Urothelium cell line (cell line): Measurements from ENCODE around the gene ENPP3.

Source experiments
- DNase-seq: peaks from one replicate; pipeline ENCODE4 v3.0.0; 2011; ENCODE audit warnings: low spot score, mixed read lengths
- FAIRE-seq: peaks from 2 replicates; lab custom pipeline; 2011; peaks lifted over from hg19 to GRCh38; lab: Jason Lieb, UNC

The ENPP3 gene

DNA sequence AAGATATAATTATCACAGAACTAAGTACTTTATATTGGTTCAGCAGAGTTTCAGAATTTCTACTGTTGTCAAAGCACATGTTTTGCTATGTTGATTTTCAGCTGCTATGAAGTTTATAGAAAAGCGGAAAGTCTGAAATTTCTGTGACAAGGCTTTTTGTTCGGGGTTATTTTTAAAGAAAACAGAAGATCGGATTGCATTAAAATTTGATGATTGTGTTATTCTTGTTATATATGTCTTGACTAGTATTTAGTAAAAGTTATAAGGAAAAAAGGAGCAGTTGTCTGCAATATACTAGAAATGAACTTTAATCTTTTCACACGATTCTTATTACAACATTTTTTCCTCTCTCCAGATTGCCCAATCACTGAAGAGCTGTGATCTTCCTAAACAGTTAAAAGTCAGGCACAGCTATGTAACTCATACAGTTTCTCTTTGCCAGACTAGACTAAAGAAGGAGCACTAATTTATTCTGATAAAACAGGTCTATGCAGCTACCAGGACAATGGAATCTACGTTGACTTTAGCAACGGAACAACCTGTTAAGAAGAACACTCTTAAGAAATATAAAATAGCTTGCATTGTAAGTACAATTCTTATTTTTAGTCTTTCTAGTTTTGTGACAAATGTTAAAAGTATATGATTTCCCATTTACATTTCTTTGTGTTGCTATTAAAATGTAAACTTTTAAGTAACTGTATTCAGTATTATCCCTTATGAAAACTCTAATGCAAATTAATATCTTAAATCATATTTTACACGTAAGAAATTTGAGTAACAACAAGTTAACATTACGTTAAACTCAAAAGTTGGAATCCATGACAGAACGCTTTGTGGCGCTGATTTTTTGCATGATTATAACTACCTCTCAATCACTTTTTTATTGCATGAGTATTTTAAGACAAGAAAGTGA lies at the start of gene ENPP3:
Gene ENPP3, plus strand, starts transcription at position 423 of the 913 bp plus-strand sequence. Its CDS starts 83 bp downstream, at position 506.
- DNase-seq (no peak), FAIRE-seq (no peak)

DNA sequence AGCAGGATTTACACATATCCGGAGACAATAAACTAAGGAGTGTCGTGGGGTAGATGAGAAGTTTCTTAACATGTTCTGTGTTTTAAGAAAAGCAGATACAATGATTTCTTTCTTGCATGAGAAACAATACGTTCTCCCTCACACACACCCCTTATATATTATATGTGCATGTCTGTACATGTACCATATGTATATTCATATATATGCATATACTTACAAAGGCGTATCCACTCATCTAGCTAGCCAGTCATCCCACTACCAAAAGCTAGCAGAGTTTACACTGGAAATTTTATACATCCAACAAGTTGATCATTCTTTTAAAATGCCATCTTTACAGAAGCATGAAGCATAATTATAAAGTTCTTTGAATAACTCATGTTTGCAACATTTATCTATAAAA lies 49.2 kb upstream of the ENPP3 start:
- FAIRE-seq (no peak), DNase-seq (no peak)

DNA sequence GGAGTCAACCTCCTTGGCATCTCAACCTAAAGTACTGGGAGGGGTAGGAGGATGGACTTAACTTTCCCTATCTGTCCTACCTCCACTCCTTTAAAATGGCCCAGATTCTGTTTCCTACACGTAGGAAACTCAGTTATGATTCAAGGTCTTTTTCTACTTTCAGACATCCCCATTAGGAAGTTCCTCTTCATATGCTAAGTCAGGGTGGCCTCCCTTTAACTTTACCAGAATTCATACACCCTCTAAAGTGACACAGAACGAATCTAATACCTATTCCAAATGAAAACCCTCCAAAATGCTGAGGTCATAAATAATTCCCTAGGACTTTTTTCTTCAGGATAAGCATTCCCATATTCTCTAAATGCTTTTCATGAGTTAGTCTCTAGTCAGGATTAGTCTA lies 48.5 kb upstream of the ENPP3 start:
- no peak for FAIRE-seq
- DNase-seq: no peak

DNA sequence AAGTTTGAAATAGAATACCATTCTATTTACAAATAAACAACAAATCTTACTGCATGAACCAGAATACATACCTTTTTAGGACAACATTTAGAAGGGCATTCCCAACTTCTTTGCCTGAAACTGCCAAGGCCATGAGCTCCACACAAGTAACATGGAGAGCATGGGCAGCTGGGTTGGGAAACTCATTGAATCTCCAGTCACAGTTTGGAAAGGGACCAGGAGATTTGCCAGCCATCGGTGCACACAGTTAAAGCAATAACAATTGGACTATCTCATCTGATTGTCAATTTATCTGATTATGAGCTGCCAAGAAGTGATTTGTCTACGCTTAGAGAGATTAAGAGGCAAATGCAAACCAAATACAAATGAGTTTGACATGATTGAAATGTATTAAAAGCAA lies 44.2 kb upstream of the ENPP3 start:
- FAIRE-seq (no peak), DNase-seq (no peak)

DNA sequence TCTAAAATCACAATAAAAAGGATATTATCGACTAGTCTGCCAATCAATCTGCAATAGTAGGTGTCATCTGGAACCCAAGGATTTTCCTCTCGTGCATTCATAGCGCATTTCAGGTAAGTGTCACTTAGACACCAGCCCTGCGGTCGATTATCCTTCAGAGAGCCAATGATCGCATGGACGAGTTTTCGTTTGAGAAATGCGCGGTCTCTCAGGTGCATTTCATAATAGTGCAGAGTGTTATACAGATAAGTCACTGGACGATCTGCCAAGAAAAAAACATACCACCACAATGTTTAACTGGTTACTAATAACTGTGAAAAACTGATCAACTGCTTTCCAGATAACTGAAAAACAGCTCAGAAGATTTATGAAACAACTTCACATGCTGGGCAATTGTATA lies 43.0 kb upstream of the ENPP3 start:
- no peak for FAIRE-seq
- DNase-seq: no peak

DNA sequence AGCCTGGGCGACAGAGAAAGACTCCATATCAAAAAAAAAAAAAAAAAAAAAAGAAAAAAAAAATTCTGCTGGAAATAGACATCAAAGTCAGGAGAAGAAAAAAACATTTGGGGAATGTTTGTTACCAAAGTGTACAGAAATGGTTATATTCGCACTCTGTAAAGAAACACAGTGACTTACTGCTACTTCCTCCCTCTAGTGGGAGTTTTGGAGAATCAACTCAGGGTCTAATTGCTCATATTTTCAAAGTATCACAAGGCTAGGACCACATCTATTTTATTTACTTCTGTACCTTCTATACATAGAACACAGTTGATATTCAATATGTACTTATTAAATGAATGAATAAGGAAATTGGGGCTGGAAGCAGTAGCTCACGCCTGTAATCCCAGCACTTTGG lies 39.7 kb upstream of the ENPP3 start:
- no peak for FAIRE-seq
- DNase-seq: peak; percentile 4

DNA sequence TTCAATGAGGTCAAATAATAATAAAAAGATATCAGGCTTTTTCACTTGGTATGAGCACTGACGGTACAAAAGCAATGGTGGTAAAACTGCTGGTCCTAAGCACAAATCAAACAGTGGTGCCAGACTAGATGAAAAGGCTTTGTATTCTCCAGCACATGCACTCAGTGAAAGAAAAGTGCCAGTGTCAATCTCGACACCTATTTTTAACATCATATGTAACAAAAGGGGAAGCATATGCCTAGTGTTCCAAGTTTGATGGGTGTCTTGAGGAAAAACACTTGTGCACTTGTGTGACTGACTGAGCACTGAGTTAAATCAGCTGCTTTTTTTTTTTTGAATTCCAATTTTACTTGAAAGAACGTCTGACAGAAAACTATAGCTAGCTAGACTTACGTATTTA lies 36.4 kb upstream of the ENPP3 start:
- no peak for FAIRE-seq
- no peak for DNase-seq

DNA sequence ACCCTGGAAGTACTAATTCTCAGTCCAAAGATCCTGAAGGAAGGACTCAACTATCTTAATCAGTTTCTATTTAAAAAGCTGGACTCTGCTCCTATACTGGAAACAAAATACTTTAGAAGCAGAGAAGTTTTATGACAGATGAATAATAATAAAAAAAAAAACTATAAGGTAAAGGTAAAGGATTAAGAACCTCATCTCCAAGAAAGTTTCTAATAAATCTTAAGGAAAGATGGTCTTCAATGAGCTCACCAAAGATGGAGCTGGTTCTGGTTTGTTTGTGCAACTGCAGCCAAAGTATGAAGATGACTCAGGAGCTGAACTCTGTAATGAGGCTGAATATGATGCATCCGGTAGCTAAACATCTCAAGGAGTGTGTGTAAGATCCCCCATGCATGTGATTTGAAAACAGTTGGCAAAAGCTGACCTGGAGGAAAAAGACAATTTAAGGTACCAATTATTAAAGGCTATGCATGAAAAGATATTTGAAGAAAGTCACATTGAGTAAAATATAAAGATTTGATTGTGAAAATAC lies 34.3 kb upstream of the ENPP3 start:
- DNase-seq (no peak), FAIRE-seq (no peak)

DNA sequence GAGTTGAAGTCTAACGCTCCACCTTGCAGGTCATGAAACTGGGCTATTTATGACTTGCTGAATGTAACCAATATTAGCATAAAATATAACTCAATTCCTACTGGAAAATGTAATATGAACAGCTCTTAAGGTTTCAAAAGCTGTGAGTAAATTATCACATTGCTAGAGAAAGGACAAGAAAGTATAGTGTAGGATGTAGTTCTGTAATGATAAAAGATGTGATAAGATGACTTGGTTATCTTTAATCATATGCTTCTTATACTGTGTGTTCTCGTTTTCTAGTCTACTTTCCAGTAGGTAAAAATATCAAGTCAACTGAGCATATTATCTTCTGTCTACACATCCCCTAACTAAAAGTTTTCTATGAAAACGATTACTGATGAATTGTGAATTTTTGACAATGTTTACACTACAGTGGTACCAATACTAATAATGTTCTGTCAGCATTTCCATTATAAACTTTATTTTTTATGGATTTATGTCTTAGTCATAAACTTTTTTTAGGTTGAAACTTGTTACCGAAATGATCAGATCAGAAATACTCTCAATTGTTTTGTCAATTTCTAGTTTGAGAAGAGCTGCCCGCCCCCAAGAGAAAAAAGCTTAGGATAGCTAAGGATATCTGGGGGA lies 23.7 kb upstream of the ENPP3 start:
- FAIRE-seq (no peak), DNase-seq (no peak)

DNA sequence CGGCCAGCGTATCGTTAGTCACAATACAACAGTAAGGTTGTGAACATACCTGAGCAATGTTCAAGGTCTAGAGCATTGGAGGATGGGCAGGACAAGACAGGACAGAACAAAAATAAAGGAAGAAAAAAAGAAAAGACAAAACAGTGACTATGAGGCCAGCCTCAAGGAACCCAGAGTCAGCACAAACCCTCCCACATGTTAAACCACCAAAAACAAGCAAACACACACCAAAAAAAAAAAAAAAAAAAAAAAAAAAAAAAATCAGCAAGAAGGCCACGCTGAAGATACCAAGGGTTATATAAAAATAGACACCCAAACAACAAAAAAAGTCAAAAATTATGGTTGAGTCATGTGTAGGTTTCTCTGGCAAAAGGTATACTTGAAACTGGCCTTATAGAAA lies 21.8 kb upstream of the ENPP3 start:
- no peak for FAIRE-seq
- DNase-seq: no peak

DNA sequence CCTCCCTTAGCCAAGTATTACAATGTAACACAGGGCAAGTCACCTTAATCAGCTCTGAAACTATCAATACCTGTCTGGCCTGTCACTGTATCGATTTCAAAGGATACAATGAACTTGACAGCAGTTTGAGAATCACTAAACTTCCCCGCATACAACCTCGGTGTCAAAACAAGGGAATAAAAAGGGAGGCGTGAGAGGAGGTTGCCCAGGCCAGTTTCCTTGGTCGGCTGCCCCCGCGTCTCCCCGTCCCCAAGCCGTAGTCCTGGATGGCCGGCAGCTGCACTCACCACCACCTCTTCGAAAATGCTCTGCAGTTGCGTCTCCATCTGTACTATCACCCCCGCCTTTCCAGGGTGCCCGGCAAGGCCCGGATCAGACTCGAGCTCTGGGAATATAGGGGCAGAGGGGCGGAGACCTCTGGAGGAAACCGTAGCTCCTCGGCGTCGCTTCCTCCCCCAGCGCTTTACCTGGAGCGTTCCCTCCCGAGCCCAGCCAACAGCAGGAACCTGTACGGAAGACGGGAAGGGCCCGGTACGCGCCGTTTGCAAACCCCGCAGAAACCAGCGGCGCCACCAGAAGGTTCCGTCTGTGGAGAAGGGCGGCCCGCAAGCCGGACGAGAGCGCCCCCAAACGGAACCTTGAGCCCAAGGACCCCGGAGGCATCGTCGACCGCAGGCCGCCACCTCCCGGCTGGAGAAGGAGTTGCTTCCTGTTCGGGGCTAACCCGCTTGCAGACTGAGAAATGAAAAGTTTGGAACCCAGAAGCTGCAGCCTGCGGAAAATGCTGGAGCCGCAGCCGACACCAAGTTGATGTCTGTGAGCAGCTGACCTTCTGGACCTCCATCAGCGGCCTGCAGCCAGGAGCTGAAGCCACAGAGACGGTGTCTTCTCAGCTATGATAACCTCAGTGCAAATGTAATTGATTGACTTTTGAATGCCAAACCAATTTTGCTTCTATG lies 9.1 kb upstream of the ENPP3 start, which contains the start of gene MED23:
Gene MED23, minus strand, starts transcription at position 519 of the 959 bp plus-strand sequence. Its CDS starts 193 bp downstream, at position 326.
- peak; percentile 92 for DNase-seq
- no peak for FAIRE-seq

DNA sequence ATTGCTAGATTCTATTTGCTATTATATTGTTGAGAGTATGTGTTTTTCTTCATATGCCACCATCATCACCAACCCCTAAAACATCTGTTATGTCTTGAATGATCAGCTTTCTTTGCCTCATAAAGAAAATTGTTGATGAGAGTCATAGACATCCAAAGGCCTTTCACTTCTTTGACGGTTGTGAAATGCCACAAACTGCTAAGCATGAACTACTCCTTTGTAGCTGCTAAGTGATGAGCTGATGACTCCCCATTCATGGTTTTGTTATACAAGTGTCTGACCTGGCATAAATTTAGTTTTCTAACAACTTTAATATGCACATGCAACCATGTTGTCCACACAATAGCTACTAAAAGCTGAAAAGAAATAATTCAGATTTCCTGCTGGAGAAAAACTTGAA lies 8.4 kb upstream of the ENPP3 start:
- no peak for DNase-seq
- no peak for FAIRE-seq

DNA sequence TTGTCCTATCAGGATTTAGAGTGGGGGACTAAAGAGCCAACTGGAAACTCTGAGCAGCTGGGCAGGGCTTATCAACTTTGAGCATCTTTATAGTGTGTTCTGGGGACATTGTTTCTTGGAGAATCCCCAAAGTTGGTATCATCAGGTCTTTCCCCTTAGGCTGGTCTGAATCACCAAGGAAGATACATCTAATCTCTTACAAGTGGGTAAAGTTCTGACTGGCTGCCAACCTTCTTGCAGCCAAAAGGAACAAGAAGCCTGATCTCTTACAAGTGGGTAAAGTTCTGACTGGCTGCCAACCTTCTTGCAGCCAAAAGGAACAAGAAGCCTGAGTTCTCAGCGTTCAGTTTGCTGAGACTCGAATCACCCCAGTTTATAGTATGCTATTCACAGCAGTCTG lies 7.5 kb upstream of the ENPP3 start:
- FAIRE-seq: no peak
- DNase-seq: no peak

DNA sequence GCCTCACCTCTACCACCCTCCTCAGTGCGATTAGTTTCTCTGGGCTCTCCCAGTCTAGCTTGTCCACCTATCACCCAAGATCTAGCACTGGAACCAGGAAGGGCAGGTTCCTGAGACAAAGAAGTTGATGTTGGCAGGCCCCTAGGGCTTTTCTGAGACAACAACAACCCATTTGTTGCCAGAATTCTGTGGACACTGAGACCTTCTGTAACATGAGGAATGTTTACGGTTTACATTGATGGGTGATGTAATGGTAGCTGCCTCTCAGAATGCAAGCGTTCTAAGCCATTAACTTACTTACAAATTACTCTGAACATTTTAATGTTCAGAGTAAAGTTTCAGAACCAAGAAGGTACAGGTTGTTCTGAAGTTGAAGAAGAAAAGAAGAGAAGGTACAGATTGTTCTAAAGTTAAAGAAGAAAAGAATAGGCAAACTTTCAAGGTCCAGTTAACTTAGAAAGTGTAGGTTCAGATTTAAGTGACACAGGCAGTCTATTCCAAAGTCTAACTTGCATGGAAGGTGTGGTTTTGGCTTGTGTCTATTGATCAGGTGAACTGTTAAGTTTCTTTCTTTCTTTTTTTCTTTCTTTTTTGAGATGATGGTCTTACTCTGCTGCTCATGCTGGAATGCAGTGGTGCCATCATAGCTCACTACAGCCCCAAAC lies 5.3 kb upstream of the ENPP3 start:
- DNase-seq (no peak), FAIRE-seq (no peak)

DNA sequence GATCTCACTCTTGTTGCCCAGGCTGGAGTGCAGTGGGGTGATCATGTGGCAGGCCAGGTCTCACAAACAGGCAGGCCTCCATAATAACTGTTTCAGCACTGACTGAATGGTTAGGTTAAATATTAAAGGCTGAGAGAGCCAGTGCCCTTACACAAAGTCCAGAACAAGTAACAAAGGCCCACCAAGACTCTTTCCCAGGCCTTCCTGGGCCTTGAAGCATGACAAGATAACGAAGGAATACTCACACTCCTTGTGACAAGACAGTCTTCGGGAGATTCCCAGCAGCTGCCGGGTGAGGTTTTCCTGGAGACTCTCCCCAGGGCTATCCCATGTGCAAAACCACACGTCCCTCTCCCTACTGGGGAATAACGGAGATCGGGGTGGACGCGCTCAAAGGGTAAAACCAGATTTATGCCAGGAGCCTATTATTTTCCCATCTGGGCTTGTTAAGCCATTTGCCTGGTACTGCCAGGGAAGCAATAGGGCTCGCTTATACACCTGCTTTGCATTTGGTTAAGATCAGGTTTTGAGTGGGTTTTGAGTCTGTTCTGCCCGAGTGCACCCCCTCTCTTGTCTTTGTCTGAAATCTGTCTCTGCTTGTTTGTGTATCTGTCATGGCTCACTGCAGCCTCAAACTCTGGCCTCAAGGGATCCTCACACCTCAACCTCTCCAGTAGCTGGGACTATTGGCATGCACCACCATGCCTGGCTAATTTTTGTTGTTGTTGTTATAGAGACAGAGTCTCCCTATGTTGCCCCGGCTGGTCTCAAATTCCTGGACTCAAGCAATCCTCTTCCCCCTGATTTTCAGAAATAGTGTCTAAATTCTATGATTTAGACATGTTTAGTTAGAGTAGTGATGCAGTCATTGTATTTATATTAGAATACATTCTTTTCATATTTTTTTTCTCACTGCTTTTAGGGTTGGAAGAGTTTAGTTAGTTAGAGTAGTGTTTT lies 1.4 kb upstream of the ENPP3 start:
- no peak for FAIRE-seq

DNA sequence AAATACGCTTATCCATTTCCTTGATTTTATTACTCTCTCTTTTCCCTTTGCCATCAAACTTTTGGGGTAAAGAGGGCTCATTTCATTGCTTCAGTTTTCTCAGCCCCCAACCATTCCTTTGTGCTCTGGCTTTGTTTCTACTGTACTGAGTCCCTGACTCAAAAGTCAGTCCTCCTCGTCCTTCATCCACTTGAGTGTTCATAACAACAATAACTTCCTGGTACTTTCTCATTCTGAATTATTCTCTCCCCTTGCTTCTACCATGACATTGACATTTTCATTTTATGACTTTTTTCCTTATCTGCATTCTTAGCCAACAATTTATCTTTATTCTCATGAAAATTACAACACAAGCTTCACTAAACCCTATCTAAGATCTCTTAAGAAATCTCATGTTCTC lies 911 bp downstream of the ENPP3 start:
- FAIRE-seq: no peak
- DNase-seq: no peak

More for the DNA sequence above, 1.4 kb upstream of the ENPP3 start:
- DNase-seq: no peak

DNA sequence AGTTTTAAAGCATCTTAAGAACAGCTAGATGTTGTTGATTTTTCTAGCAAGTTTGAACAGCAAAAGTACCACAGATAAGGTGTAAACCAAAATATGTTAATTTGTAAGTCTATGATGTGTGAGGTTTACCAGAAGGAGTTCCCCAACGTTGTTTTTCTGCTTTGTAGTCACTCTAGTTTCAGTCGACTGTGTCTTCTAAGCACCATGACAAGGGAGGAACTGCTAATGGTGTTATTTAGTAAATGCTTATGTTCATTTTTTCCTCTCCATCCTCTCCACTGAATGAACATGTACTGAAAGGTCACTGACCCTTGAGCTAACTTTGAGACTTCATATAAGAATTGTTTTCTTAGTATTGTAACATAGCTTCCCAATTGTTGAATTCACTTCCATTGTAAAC lies 3.0 kb downstream of the ENPP3 start:
- FAIRE-seq: no peak
- DNase-seq: no peak

DNA sequence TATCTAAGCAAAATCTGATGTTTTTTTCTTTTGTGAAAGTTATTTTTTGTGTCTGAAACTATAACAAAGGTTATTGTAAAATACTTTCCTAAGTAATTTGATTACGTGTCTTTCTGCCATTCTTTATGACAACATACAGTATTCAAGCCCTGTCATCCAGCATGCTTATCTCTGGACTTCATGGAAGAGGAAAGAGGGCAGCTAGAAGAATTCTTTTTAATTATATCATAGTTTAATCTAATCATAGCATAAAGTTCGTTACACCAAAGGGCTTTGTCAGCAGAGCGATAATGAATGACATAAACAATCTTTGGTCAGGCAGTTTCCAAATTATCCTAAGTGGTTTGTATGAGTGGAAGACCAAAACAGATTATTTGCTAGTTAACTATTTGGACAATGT lies 3.5 kb downstream of the ENPP3 start:
- DNase-seq (no peak), FAIRE-seq (no peak)

DNA sequence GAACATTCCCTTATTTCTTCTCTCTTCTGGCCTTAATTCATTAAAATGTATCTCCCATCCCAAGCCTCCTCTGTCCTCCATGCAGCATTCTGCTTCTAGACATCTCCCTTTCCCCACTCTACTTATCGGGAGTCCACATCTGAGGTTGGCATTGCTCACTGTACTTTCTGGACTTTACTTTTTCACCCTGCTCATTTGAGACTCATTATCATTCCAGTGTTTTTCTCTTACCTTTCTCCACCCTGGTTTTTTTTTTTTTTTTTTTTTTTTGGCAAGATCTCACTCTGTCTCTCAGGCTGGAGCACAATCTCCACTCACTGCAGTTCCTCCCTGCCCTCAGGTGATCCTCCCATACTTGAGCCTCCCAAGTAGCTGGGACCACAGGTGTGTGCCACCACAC lies 4.5 kb downstream of the ENPP3 start:
- FAIRE-seq (no peak), DNase-seq (no peak)
